Measurements from ENCODE around the gene SCN8A.

- TF ChIP-seq POLR2A (IDR thresholded peaks at IDR 0.05) (no peak), CTCF (IDR thresholded peaks at IDR 0.05) (no peak)
Measured at GRCh38 chr12:51549637-51550036, 41.4 kb upstream of the SCN8A start.

All from testis (tissue), 2 donors.